Trophoblast cell (in vitro differentiated cells and primary cell): ENCODE results near the gene NELFB. TPM values are rescaled to one million over a fixed set of nuclear protein-coding genes. Genes with fewer than 3 reads are reported as not detected.

ENCODE experiments used
- DNase-seq, 2 donors: peaks; one replicate each; pipeline ENCODE4 v3.0.0-alpha.2; 2016
- H2AFZ ChIP-seq: 2 replicates; pipeline ENCODE4 v1.6.1; 2013; ENCODE audit warnings: low read length, moderate library complexity, mild to moderate bottlenecking; ENCODE audit not compliant: insufficient read depth, poor library complexity
- H2AK5ac ChIP-seq: 2 replicates; pipeline ENCODE4 v1.6.1; 2013; ENCODE audit warnings: mild to moderate bottlenecking, low read length
- H2BK120ac ChIP-seq: 2 replicates; pipeline ENCODE4 v1.6.1; 2013; ENCODE audit warnings: low read length, mild to moderate bottlenecking, moderate library complexity; ENCODE audit not compliant: insufficient read depth, poor library complexity
- H2BK12ac ChIP-seq: 2 replicates; pipeline ENCODE4 v1.6.1; 2013; ENCODE audit warnings: mild to moderate bottlenecking, low read length, moderate library complexity
- H2BK5ac ChIP-seq: 2 replicates; pipeline ENCODE4 v1.6.1; 2013; ENCODE audit warnings: low read length, low read depth, moderate library complexity, mild to moderate bottlenecking; ENCODE audit not compliant: poor library complexity
- H3K14ac ChIP-seq: 2 replicates; pipeline ENCODE4 v1.6.1; 2013; ENCODE audit warnings: mild to moderate bottlenecking, low read length
- H3K18ac ChIP-seq: 2 replicates; pipeline ENCODE4 v1.6.1; 2013; ENCODE audit warnings: mild to moderate bottlenecking, low read length
- H3K23ac ChIP-seq: 2 replicates; pipeline ENCODE4 v1.6.1; 2013; ENCODE audit warnings: low read length
- H3K27ac ChIP-seq: 2 replicates; pipeline ENCODE4 v1.5.1; 2013; ENCODE audit warnings: low read depth, mild to moderate bottlenecking, inconsistent platforms, low read length, moderate library complexity
- H3K27me3 ChIP-seq: 2 replicates; pipeline ENCODE4 v1.6.1; 2013; ENCODE audit warnings: inconsistent platforms, mild to moderate bottlenecking, low read length, moderate library complexity; ENCODE audit not compliant: insufficient read depth
- H3K36me3 ChIP-seq, 2 experiments: 1 replicate in 1 of 2; 2 replicates in 1 of 2; pipeline ENCODE4 v1.6.1; 2013; ENCODE audit warnings: low read length in 2 of 2, mild to moderate bottlenecking in 2 of 2, moderate library complexity in 1 of 2; ENCODE audit not compliant: insufficient read depth in 2 of 2, control insufficient read depth in 1 of 2
- H3K4ac ChIP-seq: 2 replicates; pipeline ENCODE4 v1.6.1; 2013; ENCODE audit warnings: low read depth, mild to moderate bottlenecking, low read length, moderate library complexity
- H3K4me1 ChIP-seq, 2 experiments: 1 replicate in 1 of 2; 2 replicates in 1 of 2; pipeline ENCODE4 v1.6.1; 2013; ENCODE audit warnings: low read length in 2 of 2, mild to moderate bottlenecking in 2 of 2, moderate library complexity in 1 of 2; ENCODE audit not compliant: insufficient read depth in 2 of 2, control insufficient read depth in 1 of 2
- H3K4me2 ChIP-seq: 2 replicates; pipeline ENCODE4 v1.6.1; 2013; ENCODE audit warnings: inconsistent platforms, mild to moderate bottlenecking, low read length, moderate library complexity
- H3K4me3 ChIP-seq: 2 replicates; pipeline ENCODE4 v1.5.1; 2013; ENCODE audit warnings: mild to moderate bottlenecking, low read depth, low read length, inconsistent platforms
- H3K79me1 ChIP-seq: one replicate; pipeline ENCODE4 v1.6.1; 2013; ENCODE audit warnings: low read length
- H3K79me2 ChIP-seq: 2 replicates; pipeline ENCODE4 v1.6.1; 2013; ENCODE audit warnings: low read length, mild to moderate bottlenecking; ENCODE audit not compliant: control insufficient read depth, insufficient read depth, poor library complexity
- H3K9ac ChIP-seq: 2 replicates; pipeline ENCODE4 v1.6.1; 2013; ENCODE audit warnings: mild to moderate bottlenecking, low read length
- H3K9me3 ChIP-seq: 2 replicates; pipeline ENCODE4 v1.6.1; 2013; ENCODE audit warnings: low read depth, mild to moderate bottlenecking, control low read depth, inconsistent platforms, low read length; ENCODE audit not compliant: insufficient read depth
- H4K12ac ChIP-seq: 2 replicates; pipeline ENCODE4 v1.6.1; 2013; ENCODE audit warnings: low read depth, mild to moderate bottlenecking, low read length, moderate library complexity
- H4K8ac ChIP-seq: 2 replicates; pipeline ENCODE4 v1.6.1; 2013; ENCODE audit warnings: low read depth, mild to moderate bottlenecking, low read length, moderate library complexity
- H4K91ac ChIP-seq: one replicate; pipeline ENCODE4 v1.6.1; 2013; ENCODE audit warnings: low read depth, mild to moderate bottlenecking, low read length, moderate library complexity
- WGBS: extraction: QIAGEN DNeasy Blood & Tissue Kit; methylation state at CpG from one replicate; pipeline ENCODE4 v1.1.7; 2013; ENCODE audit warnings: missing lambda C conversion rate; ENCODE audit not compliant: insufficient read length, insufficient coverage; ENCODE audit errors: extremely low coverage; 5-methylcytosine and 5-hydroxymethylcytosine counted together
- polyA plus RNA-seq: library from polyadenylated mRNA; stranded (reverse); fragments of 200-250 nt; gene quantifications from 2 replicates; pipeline ENCODE4 v1.2.3, GENCODE V29; 2013

NELFB gene
- 33.0 and 34.2 TPM in 2 replicates for polyA plus RNA-seq

- peak; percentile 80 to 94 for DNase-seq
- peak within 1 kb of the TSS; percentile 98 for H4K8ac ChIP-seq
- H2AFZ ChIP-seq: peak within 1 kb of the TSS; percentile 89
- H4K91ac ChIP-seq: peak within 1 kb of the TSS; percentile 74
- H3K4me2 ChIP-seq: peak within 1 kb of the TSS; percentile 99
- no peak within 1 kb of the TSS for H2BK12ac ChIP-seq
- H4K12ac ChIP-seq: peak within 1 kb of the TSS; percentile 89
- H2AK5ac ChIP-seq: peak within 1 kb of the TSS; percentile 62
- no peak within 1 kb of the TSS for H3K23ac ChIP-seq
- H3K18ac ChIP-seq: peak within 1 kb of the TSS; percentile 86
- H3K4ac ChIP-seq: peak within 1 kb of the TSS; percentile 77
- peak within 1 kb of the TSS; percentile 55 for H3K27ac ChIP-seq
- peak within 1 kb of the TSS; percentile 90 for H3K14ac ChIP-seq
- H3K36me3 ChIP-seq: peaks cover 22 to 23% of the 10 kb centered on the region in 2 experiments
- H3K4me3 ChIP-seq: peak within 1 kb of the TSS; percentile 96
- peak within 1 kb of the TSS; percentile 71 for H2BK5ac ChIP-seq
- peaks cover 14 to 16% of the 10 kb centered on the region in 2 experiments for H3K4me1 ChIP-seq
- H2BK120ac ChIP-seq: peak within 1 kb of the TSS; percentile 70
- WGBS: no CpG with 5 or more reads among the region's 105 CpGs
- peaks cover 2% of the 10 kb centered on the region for H3K9me3 ChIP-seq
- peaks cover 12% of the 10 kb centered on the region for H3K79me1 ChIP-seq
- peak within 1 kb of the TSS; percentile 92 for H3K9ac ChIP-seq
- H3K79me2 ChIP-seq: peaks cover 12% of the 10 kb centered on the region
- H3K27me3 ChIP-seq: no peaks in the 10 kb centered on the region
These were observed at the start of gene NELFB for GRCh38 chr9:137254624-137255447. Gene NELFB, plus strand, starts transcription at chr9:137255327.

- Histone ChIP-seq H3K14ac (no peak overlapping the region), H3K23ac (no peak overlapping the region), H4K8ac (peak overlapping the region; percentile 99), H4K12ac (no peak overlapping the region), H2BK120ac (no peak overlapping the region), H3K9me3 (no peaks in the 10 kb centered on the region), H3K79me1 (peaks cover 4% of the 10 kb centered on the region), H2AK5ac (no peak overlapping the region), H3K9ac (no peak overlapping the region), H3K27me3 (no peaks in the 10 kb centered on the region), H2BK12ac (no peak overlapping the region), H3K4me1 (peaks cover 13 to 15% of the 10 kb centered on the region in 2 experiments), H3K18ac (no peak overlapping the region), H3K27ac (no peak overlapping the region), H3K4me2 (peak overlapping the region; percentile 85), H4K91ac (no peak overlapping the region), H2AFZ (no peak overlapping the region), H3K36me3 (peaks cover 12 to 20% of the 10 kb centered on the region in 2 experiments), H3K4ac (peak overlapping the region; percentile 96), H3K79me2 (peaks cover 16% of the 10 kb centered on the region), H3K4me3 (no peak overlapping the region), H2BK5ac (no peak overlapping the region)
- DNase-seq: no peak
- no CpG with 5 or more reads among the region's 7 CpGs for WGBS
These were observed 48.5 kb upstream of the NELFB start for GRCh38 chr9:137206602-137207001.

- no peak overlapping the region for H3K4me2 ChIP-seq
- no peak overlapping the region for H3K14ac ChIP-seq
- H3K18ac ChIP-seq: no peak overlapping the region
- no peak overlapping the region for H2BK12ac ChIP-seq
- H4K8ac ChIP-seq: no peak overlapping the region
- no peak overlapping the region for H3K27ac ChIP-seq
- H2AFZ ChIP-seq: no peak overlapping the region
- no peaks in the 10 kb centered on the region for H3K27me3 ChIP-seq
- no peak overlapping the region for H3K4ac ChIP-seq
- H3K9me3 ChIP-seq: no peaks in the 10 kb centered on the region
- no peak overlapping the region for H3K23ac ChIP-seq
- no peak overlapping the region for H3K9ac ChIP-seq
- no peak overlapping the region for H2AK5ac ChIP-seq
- no peak overlapping the region for H4K91ac ChIP-seq
- DNase-seq: no peak
- H3K79me1 ChIP-seq: no peaks in the 10 kb centered on the region
- peaks cover 55 to 68% of the 10 kb centered on the region in 2 experiments for H3K36me3 ChIP-seq
- no peak overlapping the region for H4K12ac ChIP-seq
- H3K79me2 ChIP-seq: peaks cover under 1% of the 10 kb centered on the region
- WGBS: no CpG with 5 or more reads among the region's 13 CpGs
- H2BK120ac ChIP-seq: no peak overlapping the region
- H3K4me3 ChIP-seq: no peak overlapping the region
- H2BK5ac ChIP-seq: no peak overlapping the region
- H3K4me1 ChIP-seq: peaks cover under 1 to 2% of the 10 kb centered on the region in 2 experiments
These were observed 43.6 kb upstream of the NELFB start for GRCh38 chr9:137211532-137211931.

- no CpG with 5 or more reads among the region's 21 CpGs for WGBS
These were observed 42.6 kb upstream of the NELFB start for GRCh38 chr9:137212520-137212919.

More at GRCh38 chr9:137212520-137212919, 42.6 kb upstream of the NELFB start:
- Histone ChIP-seq H3K23ac (no peak overlapping the region), H3K4me1 (peaks cover 6% of the 10 kb centered on the region in 2 experiments), H3K27ac (no peak overlapping the region), H3K79me1 (no peaks in the 10 kb centered on the region), H3K79me2 (no peaks in the 10 kb centered on the region), H4K8ac (no peak overlapping the region), H3K4me2 (no peak overlapping the region), H3K9me3 (no peaks in the 10 kb centered on the region), H4K12ac (no peak overlapping the region), H3K4me3 (no peak overlapping the region), H2BK120ac (no peak overlapping the region), H4K91ac (no peak overlapping the region), H2BK12ac (no peak overlapping the region), H3K27me3 (no peaks in the 10 kb centered on the region), H2AFZ (no peak overlapping the region), H2AK5ac (no peak overlapping the region), H3K14ac (no peak overlapping the region), H3K9ac (no peak overlapping the region), H3K18ac (no peak overlapping the region), H3K4ac (no peak overlapping the region), H3K36me3 (peaks cover 59 to 66% of the 10 kb centered on the region in 2 experiments), H2BK5ac (no peak overlapping the region)
- no peak for DNase-seq
